Heart left ventricle (tissue), 13 donors: ENCODE results near the gene SNX18.

Source experiments
- CTCF ChIP-seq, 12 donors: fragments of 200-600 bp; sonication (generic) in 4 of 12; IDR thresholded peaks; one replicate each; pipeline versions ENCODE4 v1.5.0 to v1.8.0; 2018 to 2022; ENCODE audit warnings: antibody characterized with exemption in 12 of 12, mild to moderate bottlenecking in 5 of 12
- POLR2A ChIP-seq, 2 donors: fragments of 450-650 bp; IDR thresholded peaks; one replicate each; pipeline ENCODE4 v1.6.1; 2017; ENCODE audit warnings: antibody characterized with exemption in 2 of 2, mild to moderate bottlenecking in 2 of 2, moderate library complexity in 2 of 2
- donor health status: ischemic (EF 13 %, LVEDD 7.1; RV severe dilation, severe dysfunction).
- donor health status: DM: no; HTN: yes; CAD: no.
- donor health status: DM: no; HTN: no; CAD: no.
- donor health status: ischemic (EF 25% LVEDD 6.9; RV normal size, moderate dysfunction).
- donor health status: ischemic (EF 25% LVEDD 5.7; RV mildly dilated, moderate dysfunction).
- donor health status: ischemic (EF 35%, LVEDD 5.7; RV mildly dilated, moderate dysfunction).
- donor health status: nonischemic (EF 11% LVEDD 7.7; RV severe dilation, severe dysfunction).
- donor health status: DM: yes; HTN: yes; CAD: no.
- donor health status: PGD.
- donor health status: ischemic (EF 29% LVEDD 5.4; RV normal size, mild dysfunction).
- donor health status: nonischemic (EF 23%, LVEDD 6.1; RV moderate dilation, normal function).

GRCh38 chr5:54589786-54590185 is 72.2 kb downstream of the SNX18 start:
- TF ChIP-seq CTCF (IDR thresholded peaks at IDR 0.05) (no peak), POLR2A (IDR thresholded peaks at IDR 0.05) (no peak)
